Measurements from ENCODE around the gene PYGM.

PYGM gene

DNA sequence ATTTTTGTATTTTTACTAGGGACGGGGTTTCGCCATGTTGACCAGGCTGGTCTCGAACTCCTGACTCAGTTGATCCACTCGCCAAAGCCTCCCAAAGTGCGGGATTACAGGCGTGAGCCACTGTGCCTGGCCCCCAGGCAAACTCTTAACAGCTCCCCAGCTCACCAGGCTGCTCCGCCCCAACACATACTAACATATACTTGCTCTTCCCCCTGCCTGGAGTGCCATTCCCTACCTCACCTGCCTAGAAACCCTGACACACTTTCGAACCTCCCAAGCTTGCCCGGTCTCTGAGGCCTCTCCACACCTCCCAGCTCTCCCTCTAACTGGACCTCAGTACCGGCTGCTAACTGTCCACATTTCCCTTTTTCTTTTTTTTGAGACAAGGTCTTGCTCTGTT, 34.8 kb upstream of the PYGM start:
- H3K9me3 ChIP-seq (replicated peaks in 1 of 11): no peaks in the 10 kb centered on the region
- H3K4me2 ChIP-seq: peak overlapping the region in 9 of 11 experiments; percentile 11 to 92 (median 75); a peak in 13 of 22 replicates
- peaks cover 17 to 96% (median 31%) of the 10 kb centered on the region in 11 experiments; a peak in 21 of 22 replicates for H3K36me3 ChIP-seq
- peaks cover 21 to 70% (median 63%) of the 10 kb centered on the region in 10 experiments for H3K4me1 ChIP-seq
- no peak overlapping the region; a peak in 1 of 22 replicates for H3K9ac ChIP-seq
- TF ChIP-seq Cebpa-rat (IDR thresholded peaks at IDR 0.05): no peak
- no peak overlapping the region for H3K27ac ChIP-seq
- peaks cover 0 to 55% (median 4%) of the 10 kb centered on the region in 11 experiments; a peak in 8 of 22 replicates for H4K20me1 ChIP-seq
- H3K27me3 ChIP-seq: no peaks in the 10 kb centered on the region
- no peak overlapping the region for H3K4me3 ChIP-seq

GRCh38 chr11:64793271-64794160, 33.7 kb upstream of the PYGM start:
- peaks cover 27 to 96% (median 41%) of the 10 kb centered on the region in 11 experiments; a peak in 21 of 22 replicates for H3K36me3 ChIP-seq
- H3K27ac ChIP-seq: peak overlapping the region in 8 of 11 experiments; percentile 4 to 62 (median 44); a peak in 15 of 22 replicates
- peaks cover 0 to 65% (median 4%) of the 10 kb centered on the region in 11 experiments; a peak in 8 of 22 replicates for H4K20me1 ChIP-seq
- H3K9ac ChIP-seq: peak overlapping the region in 10 of 11 experiments; percentile 5 to 61 (median 36); a peak in 16 of 22 replicates
- H3K4me3 ChIP-seq: 0 out of 20 replicates have a peak overlapping the region, but pooled peaks of 1 of the 10 experiments have one; percentile 22
- H3K4me2 ChIP-seq: peak overlapping the region; percentile 27 to 92 (median 75); a peak in 19 of 22 replicates
- no peaks in the 10 kb centered on the region for H3K27me3 ChIP-seq
- no peaks in the 10 kb centered on the region for H3K9me3 ChIP-seq (replicated peaks in 1 of 11)
- TF ChIP-seq Cebpa-rat (IDR thresholded peaks at IDR 0.05): no peak
- peaks cover 16 to 60% (median 53%) of the 10 kb centered on the region in 10 experiments; a peak in 19 of 20 replicates for H3K4me1 ChIP-seq

DNA sequence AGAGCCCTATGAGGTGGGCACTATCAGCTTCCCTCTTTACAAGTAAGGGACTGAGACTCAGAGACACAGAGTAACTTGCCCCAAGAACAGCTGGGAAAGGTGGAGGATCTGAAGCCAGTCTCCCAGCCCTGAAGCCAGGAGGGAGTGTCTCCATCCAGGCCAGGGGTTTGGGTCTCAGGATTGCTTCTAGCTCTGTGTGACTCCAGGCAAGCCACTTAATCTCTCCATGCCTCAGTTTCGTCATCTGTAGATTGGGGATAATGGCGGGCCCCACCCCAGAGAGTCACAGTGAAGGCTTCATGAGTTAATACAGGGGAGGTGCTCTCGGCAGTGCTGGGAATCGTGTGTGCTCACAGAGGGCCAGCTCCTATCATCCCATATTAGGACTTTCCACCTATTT, 32.7 kb upstream of the PYGM start:
- H3K4me2 ChIP-seq: peak overlapping the region in 1 of 11 experiments; percentile 84; a peak in 1 of 22 replicates
- H3K4me1 ChIP-seq: peaks cover 16 to 57% (median 49%) of the 10 kb centered on the region in 10 experiments; a peak in 19 of 20 replicates
- H4K20me1 ChIP-seq: peaks cover 0 to 66% (median 4%) of the 10 kb centered on the region in 11 experiments; a peak in 8 of 22 replicates
- no peaks in the 10 kb centered on the region for H3K27me3 ChIP-seq
- no peak overlapping the region for H3K9ac ChIP-seq
- TF ChIP-seq Cebpa-rat (IDR thresholded peaks at IDR 0.05): no peak
- H3K9me3 ChIP-seq (replicated peaks in 1 of 11): no peaks in the 10 kb centered on the region
- no peak overlapping the region for H3K27ac ChIP-seq
- peaks cover 27 to 90% (median 43%) of the 10 kb centered on the region in 11 experiments; a peak in 21 of 22 replicates for H3K36me3 ChIP-seq
- H3K4me3 ChIP-seq: no peak overlapping the region

DNA sequence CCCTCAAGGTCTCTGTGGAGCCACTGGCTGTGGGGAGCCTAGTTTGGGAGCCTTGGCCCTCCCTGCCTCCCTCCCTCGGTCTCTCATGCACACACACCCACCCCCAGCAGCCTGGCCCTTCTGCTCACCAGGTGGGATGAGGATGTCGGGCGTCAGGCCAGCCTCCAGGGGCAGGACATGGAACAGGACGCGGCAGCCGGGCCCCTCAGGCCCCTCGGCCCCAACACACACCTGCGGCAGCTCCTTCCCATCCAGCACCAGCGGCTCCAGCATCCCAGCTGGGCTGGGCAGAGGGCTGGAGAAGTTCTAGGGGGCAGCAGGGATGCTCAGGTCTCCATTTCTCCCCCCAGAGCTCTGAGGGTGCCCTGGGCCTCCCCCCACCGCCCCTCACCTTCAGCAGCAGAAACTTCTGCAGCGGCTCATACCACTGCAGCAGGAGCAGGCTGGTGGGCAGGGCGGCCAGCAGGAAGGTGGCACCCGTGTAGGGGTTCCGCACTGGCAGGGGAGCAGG, 32.1 kb upstream of the PYGM start:
- Histone ChIP-seq H3K4me3 (no peak overlapping the region), H3K27ac (no peak overlapping the region), H3K4me2 (no peak overlapping the region), H3K27me3 (no peaks in the 10 kb centered on the region), H4K20me1 (peaks cover 0 to 61% (median 4%) of the 10 kb centered on the region in 11 experiments; a peak in 8 of 22 replicates), H3K36me3 (peaks cover 22 to 84% (median 38%) of the 10 kb centered on the region in 11 experiments; a peak in 21 of 22 replicates), H3K9ac (0 out of 22 replicates have a peak overlapping the region, but pooled peaks of 1 of the 11 experiments have one; percentile 14), H3K4me1 (peaks cover 16 to 51% (median 44%) of the 10 kb centered on the region in 10 experiments; a peak in 19 of 20 replicates), H3K9me3 (replicated peaks in 1 of 11) (no peaks in the 10 kb centered on the region)
- TF ChIP-seq Cebpa-rat (IDR thresholded peaks at IDR 0.05): no peak

DNA sequence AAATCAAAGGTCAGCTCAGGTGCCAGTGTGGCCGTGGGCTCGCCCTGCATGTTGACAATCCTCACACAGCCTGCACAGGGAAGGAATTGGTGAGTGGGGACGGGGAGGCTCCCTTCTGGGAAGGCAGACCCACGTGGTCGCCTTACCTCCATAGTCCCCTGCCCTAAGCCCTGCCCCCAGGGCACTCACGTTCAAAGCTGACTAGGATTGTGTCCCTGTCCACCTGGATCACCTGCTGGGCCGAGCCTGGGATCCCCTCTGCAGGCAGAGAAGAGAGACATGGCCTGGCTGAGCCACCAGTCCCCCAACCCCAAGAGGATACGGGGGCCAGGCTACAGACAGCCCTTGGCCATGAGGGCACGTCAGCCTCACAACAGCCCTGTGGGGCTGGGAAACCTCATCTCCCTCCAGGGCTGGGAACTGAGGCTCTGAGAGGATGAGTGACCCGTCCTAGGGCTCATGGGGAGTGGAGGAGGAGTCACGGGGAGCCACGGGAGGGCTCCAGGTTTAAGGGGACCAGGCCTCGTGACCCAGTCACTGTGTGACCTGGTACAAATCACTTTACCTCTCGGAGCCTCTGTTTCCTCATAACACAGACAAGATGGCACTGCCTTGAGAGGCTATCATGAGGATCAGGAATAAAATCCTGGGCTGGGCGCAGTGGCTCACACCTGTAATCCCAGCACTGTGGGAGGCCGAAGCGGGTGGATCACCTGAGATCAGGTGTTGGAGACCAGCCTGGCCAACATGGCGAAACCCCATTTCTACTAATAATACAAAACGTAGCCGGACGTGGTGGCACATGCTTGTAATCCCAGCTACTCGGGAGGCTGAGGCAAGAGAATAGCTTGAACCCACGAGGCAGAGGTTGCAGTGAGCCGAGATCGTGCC, 30.7 kb upstream of the PYGM start:
- TF ChIP-seq Cebpa-rat (IDR thresholded peaks at IDR 0.05): no peak
- H3K27ac ChIP-seq: no peak overlapping the region
- H4K20me1 ChIP-seq: peaks cover 0 to 50% (median 4%) of the 10 kb centered on the region in 11 experiments; a peak in 7 of 22 replicates
- H3K4me3 ChIP-seq: no peak overlapping the region
- H3K4me1 ChIP-seq: peaks cover 8 to 37% (median 31%) of the 10 kb centered on the region in 10 experiments; a peak in 18 of 20 replicates
- no peaks in the 10 kb centered on the region for H3K9me3 ChIP-seq (replicated peaks in 1 of 11)
- no peak overlapping the region for H3K4me2 ChIP-seq
- no peaks in the 10 kb centered on the region for H3K27me3 ChIP-seq
- H3K9ac ChIP-seq: no peak overlapping the region; a peak in 1 of 22 replicates
- H3K36me3 ChIP-seq: peaks cover 17 to 75% (median 29%) of the 10 kb centered on the region in 11 experiments; a peak in 21 of 22 replicates

DNA sequence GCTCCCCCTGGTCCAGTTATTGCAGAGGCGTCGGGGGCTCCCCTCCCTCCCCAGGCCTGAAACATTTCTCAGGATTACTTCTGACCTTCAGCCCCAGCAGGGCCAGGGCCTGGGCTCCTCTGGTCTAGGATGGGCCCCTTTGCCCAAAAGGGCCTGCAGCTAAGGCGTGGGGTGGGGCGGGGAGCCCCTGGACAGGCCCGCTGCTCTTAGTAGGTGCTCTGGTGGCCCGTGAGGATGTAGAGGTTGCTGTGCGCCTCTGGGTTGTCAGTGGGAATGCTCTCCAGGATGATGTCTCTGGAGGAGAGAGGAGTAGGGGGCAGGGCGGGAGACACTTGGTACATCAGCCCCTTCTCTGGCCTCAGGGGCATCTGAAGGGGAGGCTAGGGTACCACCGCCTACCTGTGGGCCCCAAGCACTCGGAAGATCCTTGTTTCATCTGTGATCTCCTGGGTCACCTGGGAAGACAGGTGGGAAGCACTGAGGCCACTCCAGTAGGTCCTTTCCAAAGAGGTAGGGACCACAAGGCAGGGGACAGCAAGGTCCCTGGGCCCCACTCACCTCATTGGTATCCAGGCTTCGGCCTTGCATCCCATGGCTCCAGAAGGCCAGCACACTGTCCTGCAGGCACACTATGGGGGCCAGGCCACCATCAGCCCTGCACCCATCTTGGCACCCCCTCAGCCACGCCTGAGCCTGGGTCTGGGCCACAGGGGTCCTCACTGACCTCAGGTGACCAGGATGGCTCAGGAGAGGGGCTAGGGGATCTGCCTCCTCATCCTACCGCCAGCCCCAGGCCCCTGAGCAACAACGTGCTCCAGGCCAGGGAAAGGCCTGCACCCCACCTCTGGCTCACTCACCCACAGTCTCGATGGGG, 29.8 kb upstream of the PYGM start:
- TF ChIP-seq Cebpa-rat (IDR thresholded peaks at IDR 0.05): no peak

More for the DNA sequence above, 29.8 kb upstream of the PYGM start:
- no peak overlapping the region for H3K4me3 ChIP-seq
- no peaks in the 10 kb centered on the region for H3K9me3 ChIP-seq (replicated peaks in 1 of 11)
- no peaks in the 10 kb centered on the region for H3K27me3 ChIP-seq
- H3K4me1 ChIP-seq: peaks cover 8 to 28% (median 24%) of the 10 kb centered on the region in 10 experiments; a peak in 18 of 20 replicates
- H3K4me2 ChIP-seq: no peak overlapping the region
- no peak overlapping the region; a peak in 1 of 22 replicates for H3K9ac ChIP-seq
- peak overlapping the region in 1 of 11 experiments; percentile 2; a peak in 1 of 22 replicates for H3K27ac ChIP-seq
- peaks cover 17 to 66% (median 30%) of the 10 kb centered on the region in 11 experiments; a peak in 21 of 22 replicates for H3K36me3 ChIP-seq
- H4K20me1 ChIP-seq: peaks cover 0 to 43% (median 4%) of the 10 kb centered on the region in 11 experiments; a peak in 7 of 22 replicates
